Upper lobe of left lung (tissue), 6 donors: ENCODE results near the gene CUX1. TPM values are rescaled to one million over a fixed set of nuclear protein-coding genes. Genes with fewer than 3 reads are reported as not detected.

ENCODE experiments used
- ATAC-seq, 2 donors: fragments of 200-7000 bp; cut with Tn5 transposase; one replicate each; pipeline ENCODE4 v1.9.1; 2022; ENCODE audit warnings: mild to moderate bottlenecking in 2 of 2, moderate library complexity in 2 of 2; ENCODE audit not compliant: low FRiP score in 2 of 2
- DNase-seq, 2 donors: peaks; one replicate each; pipeline ENCODE4 v3.0.0-alpha.2; 2019 to 2020
- H3K27ac ChIP-seq, 4 donors: fragments of 200-600 bp; sonication (generic); one replicate each; pipeline ENCODE4 v1.5.1; 2016 to 2019
- H3K27me3 ChIP-seq, 4 donors: fragments of 200-600 bp; sonication (generic); one replicate each; pipeline ENCODE4 v1.5.1; 2017 to 2019
- H3K36me3 ChIP-seq, 4 donors: fragments of 200-600 bp; sonication (generic); one replicate each; pipeline ENCODE4 v1.5.1; 2016 to 2019
- H3K4me1 ChIP-seq, 4 donors: fragments of 200-600 bp; sonication (generic); one replicate each; pipeline ENCODE4 v1.5.1; 2018 to 2019
- H3K4me3 ChIP-seq, 4 donors: fragments of 200-600 bp; sonication (generic); one replicate each; pipeline ENCODE4 v1.5.1; 2017 to 2019; ENCODE audit warnings: mild to moderate bottlenecking in 2 of 4, moderate library complexity in 1 of 4
- H3K9me3 ChIP-seq, 4 donors: fragments of 200-600 bp; sonication (generic); one replicate each; pipeline ENCODE4 v1.5.1; 2018 to 2019
- EP300 ChIP-seq, 4 donors: sonication (generic); formaldehyde crosslinking; IDR thresholded peaks; one replicate each; pipeline ENCODE4 v1.5.1; 2017; ENCODE audit warnings: antibody characterized with exemption in 4 of 4, control low read depth in 2 of 4
- POLR2A ChIP-seq, 4 donors: fragments of 450-650 bp; IDR thresholded peaks; one replicate each; pipeline ENCODE4 v1.5.1; 2016 to 2017; ENCODE audit warnings: antibody characterized with exemption in 4 of 4, mild to moderate bottlenecking in 2 of 4
- POLR2AphosphoS5 ChIP-seq, 2 donors: sonication (generic); formaldehyde crosslinking; IDR thresholded peaks; one replicate each; pipeline ENCODE4 v1.5.1; 2017; ENCODE audit warnings: antibody characterized with exemption in 2 of 2
- WGBS, 2 donors: methylation state at CpG; one replicate each; pipeline ENCODE4 v1.1.5; 2017 to 2018; 5-methylcytosine and 5-hydroxymethylcytosine counted together
- total RNA-seq, 6 donors: library from RNA; depleted of rRNA in 4 of 6; stranded (reverse); fragments of >200 nt in 4 of 6; gene quantifications; one replicate each; pipeline versions ENCODE4 v1.1.0 to v1.2.1, GENCODE V29; 2016 to 2021
- TF ChIP-seq, protein P1 (sequence below), 6 experiments: fragments of 450-650 bp in 4 of 6; fragments of 200-600 bp in 2 of 6; sonication (generic) in 2 of 6; IDR thresholded peaks; one replicate each; pipeline ENCODE4 v1.5.1; 2016 to 2019; ENCODE audit warnings: antibody characterized with exemption in 6 of 6
- donor health status: DM: no; HTN: no; CAD: no; lungs with moderate emphysema.
- donor health status: DM: no; HTN: yes; CAD: no; lungs with severe emphysema.

The CUX1 gene
- total RNA-seq, 6 donors from 2014 or later: 106 to 188 (median 115) TPM

DNA sequence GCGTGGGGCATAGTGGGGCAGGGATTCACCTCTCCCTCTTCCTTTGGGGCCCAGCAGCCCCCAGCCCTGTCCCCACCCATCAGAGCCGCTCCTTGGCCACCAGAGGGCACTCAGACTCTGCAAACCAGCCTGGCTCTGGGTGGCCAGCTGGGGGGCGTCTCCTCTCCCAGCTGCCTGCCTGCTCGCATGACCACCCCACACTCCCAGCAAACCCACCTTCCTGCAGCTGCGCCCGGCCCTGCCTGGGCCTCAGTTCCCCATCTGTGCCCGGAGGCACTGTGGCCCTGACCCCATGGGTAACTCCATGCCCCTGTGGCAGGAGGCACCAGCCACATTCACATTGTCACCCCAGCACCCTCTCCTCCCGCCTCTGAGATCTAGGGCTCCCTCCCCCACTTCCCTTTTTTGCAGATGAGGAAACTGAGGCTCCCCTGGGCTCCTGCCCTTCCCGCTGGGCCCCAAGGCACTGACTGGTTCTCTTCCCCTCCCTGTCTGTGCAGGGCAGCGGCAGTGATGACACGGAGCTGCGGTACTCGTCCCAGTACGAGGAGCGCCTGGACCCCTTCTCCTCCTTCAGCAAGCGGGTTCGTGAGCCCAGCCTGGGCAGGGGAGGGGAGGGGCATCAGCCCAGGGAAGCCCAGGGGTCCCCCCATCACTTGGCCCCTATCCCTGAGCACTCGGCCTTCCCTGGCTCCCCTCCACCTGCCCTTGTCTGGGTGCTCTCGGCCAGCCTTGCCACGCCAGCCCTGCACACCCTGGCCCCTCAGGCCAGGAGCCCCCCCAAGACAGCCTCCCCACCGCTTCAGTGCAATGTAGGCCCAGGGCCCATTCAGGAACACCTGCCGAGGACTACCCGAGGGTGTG lies 462.3 kb downstream of the CUX1 start:
- no peaks in the 10 kb centered on the region for H3K27me3 ChIP-seq
- no peaks in the 10 kb centered on the region for H3K36me3 ChIP-seq
- H3K27ac ChIP-seq: no peak overlapping the region
- 52 to 53% methylated on average over 13 to 19 of the region's 23 CpGs for WGBS, 2 donors
- TF ChIP-seq POLR2A (IDR thresholded peaks at IDR 0.05): no peak
- TF ChIP-seq, protein P1, sequence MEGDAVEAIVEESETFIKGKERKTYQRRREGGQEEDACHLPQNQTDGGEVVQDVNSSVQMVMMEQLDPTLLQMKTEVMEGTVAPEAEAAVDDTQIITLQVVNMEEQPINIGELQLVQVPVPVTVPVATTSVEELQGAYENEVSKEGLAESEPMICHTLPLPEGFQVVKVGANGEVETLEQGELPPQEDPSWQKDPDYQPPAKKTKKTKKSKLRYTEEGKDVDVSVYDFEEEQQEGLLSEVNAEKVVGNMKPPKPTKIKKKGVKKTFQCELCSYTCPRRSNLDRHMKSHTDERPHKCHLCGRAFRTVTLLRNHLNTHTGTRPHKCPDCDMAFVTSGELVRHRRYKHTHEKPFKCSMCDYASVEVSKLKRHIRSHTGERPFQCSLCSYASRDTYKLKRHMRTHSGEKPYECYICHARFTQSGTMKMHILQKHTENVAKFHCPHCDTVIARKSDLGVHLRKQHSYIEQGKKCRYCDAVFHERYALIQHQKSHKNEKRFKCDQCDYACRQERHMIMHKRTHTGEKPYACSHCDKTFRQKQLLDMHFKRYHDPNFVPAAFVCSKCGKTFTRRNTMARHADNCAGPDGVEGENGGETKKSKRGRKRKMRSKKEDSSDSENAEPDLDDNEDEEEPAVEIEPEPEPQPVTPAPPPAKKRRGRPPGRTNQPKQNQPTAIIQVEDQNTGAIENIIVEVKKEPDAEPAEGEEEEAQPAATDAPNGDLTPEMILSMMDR (IDR thresholded peaks at IDR 0.05): peak; percentile 72 to 90 (median 80)
- no peaks in the 10 kb centered on the region for H3K9me3 ChIP-seq
- ATAC-seq: peak; percentile 72 to 86
- no peak overlapping the region for H3K4me3 ChIP-seq
- DNase-seq: peak in 1 of 2 donors; percentile 45
- H3K4me1 ChIP-seq: peaks cover 2 to 14% (median 10%) of the 10 kb centered on the region in 4 donors

DNA sequence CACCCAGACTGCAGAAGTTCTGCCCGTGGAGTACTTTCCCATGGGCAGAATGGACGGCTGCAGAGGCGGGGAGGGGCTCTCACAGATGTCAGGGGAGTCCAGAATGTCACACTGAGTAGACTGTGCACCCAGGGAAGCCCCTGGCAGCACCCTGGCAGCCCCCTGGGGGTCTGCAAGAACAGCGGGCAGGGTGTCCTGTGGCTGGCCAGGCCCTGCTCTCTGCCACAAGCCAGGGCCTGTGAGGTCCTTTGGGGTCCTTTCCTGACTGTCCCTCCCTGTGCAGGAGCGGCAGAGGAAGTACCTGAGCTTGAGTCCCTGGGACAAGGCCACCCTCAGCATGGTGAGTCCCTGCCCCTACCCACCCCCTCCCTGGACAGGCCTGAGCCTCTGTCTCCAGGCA lies 463.1 kb downstream of the CUX1 start:
- TF ChIP-seq, protein P1 (IDR thresholded peaks at IDR 0.05): no peak
- TF ChIP-seq EP300 (IDR thresholded peaks at IDR 0.05) (no peak), POLR2AphosphoS5 (IDR thresholded peaks at IDR 0.05) (no peak), POLR2A (IDR thresholded peaks at IDR 0.05) (no peak)
- no peaks in the 10 kb centered on the region for H3K9me3 ChIP-seq
- H3K4me3 ChIP-seq: no peak overlapping the region
- peaks cover 10 to 22% (median 17%) of the 10 kb centered on the region in 4 donors for H3K4me1 ChIP-seq
- H3K36me3 ChIP-seq: no peaks in the 10 kb centered on the region
- ATAC-seq: no peak
- no peak overlapping the region for H3K27ac ChIP-seq
- H3K27me3 ChIP-seq: no peaks in the 10 kb centered on the region
- WGBS, 2 donors: 80 to 96% methylated on average over 4 to 5 of the region's 5 CpGs
- DNase-seq: no peak

DNA sequence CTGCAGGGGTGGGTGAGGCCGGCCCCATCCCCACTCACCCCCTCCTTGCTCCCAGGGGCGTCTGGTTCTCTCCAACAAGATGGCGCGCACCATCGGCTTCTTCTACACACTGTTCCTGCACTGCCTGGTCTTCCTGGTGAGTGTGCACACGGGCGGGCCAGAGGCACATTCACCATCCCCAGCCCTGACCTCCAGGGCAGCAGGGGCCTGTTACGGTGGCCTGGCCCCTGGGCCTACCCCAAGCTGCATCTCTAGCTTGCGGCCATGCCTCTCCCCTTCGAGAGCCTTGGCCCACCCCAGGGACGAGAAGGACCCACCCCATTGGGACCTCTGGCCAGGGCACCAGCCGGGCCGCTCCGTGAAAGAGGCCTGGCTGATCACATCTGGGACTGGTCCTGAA lies 464.4 kb downstream of the CUX1 start:
- no peak overlapping the region for H3K27ac ChIP-seq
- H3K9me3 ChIP-seq: no peaks in the 10 kb centered on the region
- ATAC-seq: no peak
- no peak overlapping the region for H3K4me3 ChIP-seq
- DNase-seq: no peak
- 92 to 96% methylated on average over 7 to 11 of the region's 14 CpGs for WGBS, 2 donors
- H3K4me1 ChIP-seq: peaks cover 17 to 31% (median 24%) of the 10 kb centered on the region in 4 donors
- no peaks in the 10 kb centered on the region for H3K36me3 ChIP-seq
- no peaks in the 10 kb centered on the region for H3K27me3 ChIP-seq
- TF ChIP-seq EP300 (IDR thresholded peaks at IDR 0.05): no peak
- no peak for TF ChIP-seq POLR2AphosphoS5 (IDR thresholded peaks at IDR 0.05)
- TF ChIP-seq POLR2A (IDR thresholded peaks at IDR 0.05): no peak
- TF ChIP-seq, protein P1 (IDR thresholded peaks at IDR 0.05): no peak

DNA sequence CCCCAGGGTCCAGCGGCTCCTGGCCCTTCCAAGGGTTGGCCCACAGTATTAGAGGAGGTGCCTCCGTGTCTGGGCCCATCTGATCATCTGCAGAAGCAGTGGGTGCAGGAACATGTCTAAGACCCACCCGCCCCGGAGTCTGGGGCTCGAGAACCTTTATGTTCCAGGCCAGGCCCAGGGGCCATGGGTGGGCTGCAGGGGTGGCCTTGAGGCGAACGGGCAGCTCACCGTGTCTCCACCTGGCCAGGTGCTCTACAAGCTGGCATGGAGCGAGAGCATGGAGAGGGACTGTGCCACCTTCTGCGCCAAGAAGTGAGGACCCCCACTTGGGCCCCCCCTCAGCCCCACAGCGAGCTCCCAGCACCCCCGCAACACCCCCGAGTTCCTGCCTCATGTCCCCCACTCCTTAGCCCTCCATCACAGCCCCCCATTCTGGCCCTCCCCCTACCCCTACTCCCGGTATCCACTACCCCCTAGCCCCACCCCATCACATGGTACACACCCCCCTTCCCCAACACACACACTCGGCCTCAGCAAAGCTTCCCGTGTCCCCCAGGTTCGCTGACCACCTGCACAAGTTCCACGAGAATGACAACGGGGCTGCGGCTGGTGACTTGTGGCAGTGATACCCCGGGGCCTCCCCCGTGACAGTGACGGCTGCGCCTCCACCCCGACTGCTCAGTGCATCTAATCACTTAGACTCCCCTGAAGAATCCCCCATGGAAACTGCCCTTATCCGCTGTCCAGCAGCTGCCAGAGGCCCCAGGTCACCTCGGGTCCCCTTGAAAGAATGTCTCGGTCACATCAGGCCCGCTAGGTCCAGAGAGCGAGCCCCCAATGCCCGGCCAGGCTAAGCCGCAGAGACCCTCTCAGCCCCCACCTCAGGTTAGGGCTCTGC lies 465.3 kb downstream of the CUX1 start:
- Histone ChIP-seq H3K27ac (no peak overlapping the region), H3K9me3 (no peaks in the 10 kb centered on the region), H3K36me3 (no peaks in the 10 kb centered on the region), H3K27me3 (no peaks in the 10 kb centered on the region), H3K4me3 (no peak overlapping the region), H3K4me1 (peaks cover 22 to 39% (median 30%) of the 10 kb centered on the region in 4 donors)
- TF ChIP-seq POLR2A (IDR thresholded peaks at IDR 0.05) (no peak), EP300 (IDR thresholded peaks at IDR 0.05) (no peak), POLR2AphosphoS5 (IDR thresholded peaks at IDR 0.05) (no peak)
- TF ChIP-seq, protein P1 (IDR thresholded peaks at IDR 0.05): no peak
- 92 to 93% methylated on average over 17 to 29 of the region's 32 CpGs for WGBS, 2 donors
- ATAC-seq: no peak
- no peak for DNase-seq
